Non-pigmented ciliary epithelial cell (primary cell): Measurements from ENCODE around the gene GRK5.

ENCODE experiments used
- DNase-seq: peaks from one replicate; pipeline ENCODE4 v3.0.0-alpha.2; 2010; ENCODE audit warnings: low read depth

Gene GRK5

DNA sequence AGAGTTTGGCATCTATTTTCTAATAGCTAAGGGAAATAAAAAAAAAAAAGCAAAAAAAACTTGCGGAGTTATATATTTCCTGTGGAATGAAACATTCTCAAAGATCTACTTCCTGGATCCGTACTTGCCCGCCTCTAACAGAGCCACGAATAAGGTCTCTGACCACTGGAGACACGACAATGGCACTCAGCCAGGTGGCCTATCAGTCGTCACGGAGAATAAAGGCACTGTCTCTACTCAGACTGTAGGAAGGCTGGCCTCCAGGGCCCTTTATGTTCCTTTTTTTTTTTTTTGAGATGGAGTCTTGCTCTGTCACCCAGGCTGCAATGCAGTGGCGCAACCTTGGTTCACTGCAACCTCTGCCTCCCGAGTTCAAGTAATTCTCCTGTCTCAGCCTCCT lies 276.5 kb downstream of the GRK5 start:
- DNase-seq, result no peak

DNA sequence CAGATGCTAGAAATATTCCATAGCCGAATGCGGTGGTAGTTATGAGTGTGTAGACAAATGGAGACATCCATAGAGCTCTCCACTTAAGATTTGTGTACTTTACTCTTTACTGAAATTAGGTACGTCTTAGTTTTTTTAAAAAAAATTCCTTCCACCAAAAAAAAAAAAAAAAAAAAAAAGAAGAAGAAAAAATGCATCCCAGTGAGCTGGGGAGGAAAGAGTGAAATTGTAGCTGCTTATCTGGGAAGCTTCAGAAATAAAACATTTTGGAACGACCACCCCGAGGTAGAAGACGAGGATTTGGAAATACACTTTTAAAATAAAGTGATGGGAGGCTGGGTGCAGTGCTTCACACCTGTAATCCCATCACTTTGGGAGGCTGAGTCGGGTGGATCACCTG lies 281.3 kb downstream of the GRK5 start:
- DNase-seq, result no peak

DNA sequence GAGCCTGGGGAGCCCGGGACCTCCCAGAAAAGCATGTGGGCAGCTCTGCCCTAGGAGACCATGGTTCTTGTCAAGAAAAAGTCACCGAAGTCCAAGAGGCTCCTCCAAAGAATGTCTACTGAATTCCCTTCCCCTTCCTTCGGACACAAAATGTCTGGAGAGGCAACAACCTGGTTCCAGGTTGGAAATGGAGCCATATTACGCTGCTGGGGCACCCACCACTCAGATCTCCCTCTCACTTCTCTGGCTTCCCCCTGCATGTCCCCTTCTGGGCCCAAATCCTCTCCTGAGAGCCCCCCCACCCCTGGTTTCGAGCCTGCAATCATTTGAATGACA lies 282.6 kb downstream of the GRK5 start:
- DNase-seq, result no peak

DNA sequence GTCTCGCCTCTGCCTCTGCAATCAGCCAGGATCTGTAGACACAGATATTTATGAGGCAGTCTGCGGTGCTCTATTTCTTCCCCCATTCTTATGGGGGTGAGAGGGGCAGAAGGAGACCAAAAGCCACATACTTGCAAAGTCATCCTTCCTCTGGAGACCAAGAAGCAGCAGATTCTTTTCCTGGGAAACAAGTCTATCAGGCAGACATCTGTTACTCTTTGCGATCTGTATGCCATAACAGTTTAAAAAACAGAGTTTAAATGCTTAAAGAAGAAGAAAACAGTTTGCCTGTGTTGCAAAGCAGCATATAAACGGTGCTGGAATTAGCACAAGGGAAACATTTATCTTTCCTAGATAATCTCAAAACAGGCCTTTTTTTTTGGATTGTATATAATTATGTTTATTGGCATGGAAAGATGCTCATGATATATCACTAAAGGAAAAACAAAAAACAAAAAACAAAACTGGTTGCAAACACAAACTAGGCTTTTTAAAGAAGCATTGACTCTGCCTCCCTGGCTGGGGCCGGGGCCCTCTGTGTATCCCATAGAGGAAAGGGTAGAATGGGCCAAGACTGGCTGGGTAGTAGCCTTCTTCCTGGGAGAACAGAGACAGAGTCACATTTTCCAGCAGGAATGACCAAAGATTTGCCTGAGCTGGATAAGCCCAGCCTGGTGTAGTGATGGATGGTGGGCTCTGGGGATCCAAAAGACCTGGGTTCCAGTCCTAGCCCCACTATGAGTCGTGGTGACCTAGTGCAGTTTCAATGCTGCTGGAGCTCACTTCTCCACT lies 284.8 kb downstream of the GRK5 start:
- DNase-seq, result no peak

DNA sequence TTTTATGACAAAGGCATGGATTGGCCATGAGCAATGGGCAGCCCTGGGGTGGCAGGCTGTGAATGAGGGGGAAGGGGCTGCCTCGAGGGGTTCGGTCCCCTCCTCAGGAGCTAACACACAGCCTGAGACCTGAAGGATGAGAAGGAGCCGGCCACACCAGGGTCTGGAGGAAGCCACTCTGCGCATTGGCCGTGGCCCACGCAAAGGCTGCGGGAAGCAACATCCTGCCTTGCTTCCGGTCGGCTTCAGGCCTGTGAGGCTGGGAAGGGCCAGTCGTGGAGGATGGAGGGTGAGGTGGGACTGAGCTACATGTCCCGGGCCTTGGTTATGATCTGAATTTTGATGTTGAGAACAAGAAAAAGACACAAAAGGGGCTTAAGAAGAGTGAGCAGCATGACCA lies 285.8 kb downstream of the GRK5 start:
- DNase-seq, result no peak

DNA sequence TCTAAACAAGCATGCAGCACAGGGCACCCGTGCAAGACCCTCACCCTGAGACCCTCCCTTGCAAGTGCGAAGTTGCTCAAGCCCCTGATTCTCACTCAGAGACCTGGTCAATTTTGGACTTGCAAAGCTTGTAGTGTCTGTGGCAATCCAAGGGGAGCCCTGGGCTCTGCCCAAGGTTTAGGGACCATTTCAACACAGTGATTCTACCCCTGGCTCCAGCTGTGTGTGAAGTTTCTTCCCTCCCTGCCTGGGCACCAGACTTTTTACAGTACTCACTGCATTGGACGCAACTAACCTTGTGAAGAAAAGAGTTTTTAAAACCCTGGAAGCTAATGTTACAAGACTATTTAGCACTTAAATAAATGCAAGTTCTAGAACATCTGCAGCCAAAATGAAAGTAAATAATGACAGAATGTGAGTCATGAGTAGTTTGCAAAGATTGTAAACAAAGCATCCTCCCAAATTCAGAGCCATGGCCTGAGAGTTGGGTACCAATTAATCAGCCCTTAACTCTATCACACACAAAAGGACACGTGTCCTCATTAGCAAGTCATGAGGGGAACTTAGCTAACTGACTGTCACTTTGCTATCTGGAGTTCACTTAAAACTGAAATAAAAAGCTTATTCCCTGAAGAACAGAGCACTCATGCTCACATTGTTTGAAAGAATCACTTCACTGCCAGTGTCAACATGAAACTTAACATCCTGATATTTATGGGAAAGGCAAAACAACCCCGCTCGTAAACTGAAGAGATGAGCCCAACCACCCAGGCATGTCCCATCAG lies 287.1 kb downstream of the GRK5 start:
- no peak for DNase-seq

DNA sequence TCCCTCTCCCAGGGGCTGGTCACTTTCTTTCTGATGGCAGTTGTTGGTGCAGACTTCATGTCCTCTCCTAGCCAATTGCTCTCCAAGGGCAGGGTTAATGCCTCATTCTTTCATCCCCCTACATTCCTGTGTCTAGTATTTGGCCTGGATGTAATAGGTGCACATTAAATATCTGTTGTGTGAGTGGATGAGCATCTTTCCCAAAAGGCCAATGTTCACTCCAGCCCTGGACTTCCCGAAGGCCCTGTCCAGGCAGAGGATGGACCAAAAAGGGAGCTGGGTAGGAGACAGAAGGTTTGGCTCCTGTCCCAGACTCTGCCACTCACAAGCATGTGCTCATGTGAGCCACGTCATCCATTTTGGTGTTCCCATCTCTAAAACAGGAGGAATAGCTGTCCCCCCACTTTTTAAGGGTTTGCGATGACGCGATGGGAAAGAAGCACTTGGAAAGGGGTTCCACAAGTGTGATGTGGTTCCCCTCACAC lies 287.7 kb downstream of the GRK5 start:
- no peak for DNase-seq

DNA sequence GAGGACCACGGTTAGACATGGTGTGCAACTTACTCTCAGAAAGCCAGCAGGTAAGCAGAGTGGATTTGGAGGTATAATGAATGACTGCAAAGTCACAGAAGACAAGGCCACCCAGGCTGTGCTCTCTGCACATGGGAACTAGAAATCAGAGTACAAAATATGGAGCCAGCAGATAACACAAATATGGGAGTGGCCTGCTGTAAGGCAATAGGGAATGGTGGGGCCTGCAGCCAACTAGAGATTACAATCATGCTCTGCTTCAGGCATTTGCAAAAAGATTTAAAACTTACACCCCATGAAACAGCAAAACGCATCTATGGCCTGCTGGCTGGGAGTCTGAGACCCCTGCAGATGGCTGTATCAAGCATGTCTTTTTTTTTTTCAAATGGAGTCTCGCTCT lies 288.2 kb downstream of the GRK5 start:
- DNase-seq, result no peak

DNA sequence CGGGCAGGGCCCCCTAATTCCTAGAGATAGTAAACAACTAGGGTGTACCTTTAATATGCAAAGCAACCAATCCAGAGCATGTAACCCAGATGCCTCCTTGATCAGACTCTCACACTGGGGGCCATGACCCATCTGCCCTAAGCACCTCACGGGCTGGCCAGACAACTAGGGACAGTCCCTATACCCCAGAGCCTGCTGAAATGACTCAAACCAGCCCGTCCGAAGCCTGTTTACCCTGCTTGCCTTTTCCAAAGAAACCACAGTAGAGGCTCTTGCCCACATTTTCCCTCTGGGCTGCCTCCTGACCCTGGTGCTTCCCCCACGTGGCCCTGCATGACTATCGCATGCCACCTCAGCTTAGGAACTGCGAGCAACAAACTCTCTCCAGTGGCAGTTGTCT lies 288.9 kb downstream of the GRK5 start:
- DNase-seq, result no peak

DNA sequence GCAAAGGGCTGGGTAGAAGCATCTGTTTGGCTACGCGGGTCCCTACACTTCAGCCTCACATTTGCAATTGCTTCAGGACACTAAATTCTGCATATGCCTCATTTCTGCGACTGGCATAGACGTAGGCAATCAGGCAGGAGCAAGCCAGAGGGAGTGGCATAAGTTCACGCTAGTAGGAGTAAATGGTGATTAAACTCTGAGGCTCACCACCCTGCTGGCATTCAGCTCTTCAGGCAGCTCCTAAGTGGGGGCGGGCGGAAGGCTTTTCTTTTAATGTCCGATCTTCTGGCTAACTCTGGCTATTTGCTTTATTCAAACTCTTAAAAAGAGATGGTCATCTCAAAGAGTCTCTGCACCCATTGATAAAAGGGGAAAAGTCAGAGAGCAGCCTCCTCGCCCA lies 289.9 kb downstream of the GRK5 start:
- DNase-seq, result no peak

DNA sequence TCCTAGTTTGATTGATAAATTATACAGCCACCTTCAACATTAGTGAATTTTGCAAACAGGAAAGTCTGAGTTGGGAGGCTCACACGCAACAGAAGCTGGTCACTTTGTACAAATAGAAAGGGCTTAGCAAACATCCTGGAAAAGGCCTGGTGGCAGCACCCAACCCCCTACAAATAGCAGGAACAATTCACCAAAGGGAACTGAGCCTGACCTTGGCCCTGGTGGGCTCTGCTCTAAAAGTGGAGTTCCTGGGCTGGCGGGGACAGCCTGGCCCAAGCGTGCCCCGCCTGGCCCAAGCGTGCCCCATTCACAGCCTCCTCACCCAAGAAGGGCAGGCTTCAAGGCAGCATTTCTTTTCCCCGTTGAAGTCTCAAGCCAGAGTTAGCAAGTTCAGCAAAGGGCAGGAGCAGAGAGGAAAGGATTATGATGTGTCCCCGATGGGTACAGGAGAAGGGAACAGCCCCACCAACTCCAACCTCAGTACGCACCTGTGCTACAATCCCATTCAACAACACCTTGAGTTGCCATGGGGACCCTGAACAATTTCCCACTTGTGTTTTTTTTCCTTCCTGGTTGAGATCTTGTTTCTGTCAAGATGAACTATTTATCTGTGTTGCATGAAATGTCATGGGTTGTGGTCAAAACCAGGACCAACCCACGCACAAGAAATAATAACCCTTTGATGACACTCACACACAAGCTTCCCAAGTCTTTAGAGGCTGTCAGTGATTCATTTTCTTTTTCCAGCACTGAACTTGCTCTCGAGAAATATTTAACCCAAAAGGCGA lies 291.7 kb downstream of the GRK5 start:
- peak; percentile 35 for DNase-seq

DNA sequence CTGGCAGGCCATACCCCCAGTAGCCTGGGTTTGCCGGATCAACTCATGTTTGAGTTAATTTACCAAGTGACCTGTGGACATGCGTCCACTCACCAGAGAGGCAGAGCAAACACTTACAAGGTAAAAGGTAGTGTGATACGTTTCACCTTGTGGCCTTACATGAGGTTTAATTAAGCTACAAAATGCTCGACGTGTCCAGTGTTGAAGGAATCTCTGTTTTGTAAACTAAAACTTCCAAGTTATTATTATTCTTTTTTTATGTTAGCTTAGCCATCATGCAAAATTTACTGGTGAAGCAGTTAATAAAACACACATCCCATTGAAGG lies 292.3 kb downstream of the GRK5 start:
- no peak for DNase-seq

DNA sequence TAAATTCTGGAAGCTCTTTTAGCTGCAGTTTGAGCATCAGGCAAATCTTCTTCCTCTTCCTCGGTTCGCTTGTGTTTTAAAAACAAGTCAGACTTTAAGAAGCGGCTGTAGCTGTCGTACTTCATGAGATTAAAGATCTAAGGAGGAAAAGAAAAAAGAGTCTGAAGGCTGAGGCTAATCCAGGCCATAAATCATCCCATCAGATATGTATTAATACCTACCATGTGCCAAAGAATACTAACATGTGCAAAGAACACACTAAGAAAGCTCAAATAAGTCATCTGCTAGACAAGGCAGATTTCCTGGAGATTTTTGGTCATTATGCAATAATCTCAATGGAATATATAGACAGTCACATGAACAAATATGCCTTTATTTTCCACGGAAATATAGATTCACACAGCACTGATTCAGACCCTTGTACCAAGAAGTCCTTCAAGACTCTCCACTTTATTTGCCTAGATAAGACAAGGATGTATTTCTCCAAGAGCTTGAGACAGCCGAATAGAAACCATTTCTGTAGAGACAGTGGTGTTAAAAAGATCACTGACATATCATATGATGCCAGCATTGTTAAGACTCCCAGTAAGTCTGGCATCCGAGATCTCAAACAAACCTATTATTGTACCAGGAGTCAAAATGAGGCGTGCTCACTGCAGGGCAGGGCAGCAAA lies 292.9 kb downstream of the GRK5 start:
- DNase-seq, result no peak

DNA sequence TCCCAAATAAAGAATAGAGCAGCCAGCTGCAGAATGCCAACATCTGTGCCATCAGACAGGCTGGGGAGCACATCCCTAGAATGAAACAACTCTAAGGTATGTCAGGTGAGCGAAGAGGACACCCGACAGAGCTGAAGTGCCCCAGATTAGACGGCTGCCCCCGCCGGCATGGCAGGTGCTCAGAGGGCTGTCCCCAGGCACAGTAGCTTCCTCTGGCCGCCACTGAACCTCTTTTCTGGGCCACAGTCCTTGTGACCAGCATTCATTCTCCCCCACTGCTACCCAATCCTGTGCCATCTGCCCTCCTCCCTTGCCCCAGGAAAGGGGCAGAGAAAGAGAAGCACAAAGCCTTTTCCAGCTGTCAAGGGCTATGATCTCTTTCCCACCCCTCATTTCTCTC lies 293.4 kb downstream of the GRK5 start:
- no peak for DNase-seq

DNA sequence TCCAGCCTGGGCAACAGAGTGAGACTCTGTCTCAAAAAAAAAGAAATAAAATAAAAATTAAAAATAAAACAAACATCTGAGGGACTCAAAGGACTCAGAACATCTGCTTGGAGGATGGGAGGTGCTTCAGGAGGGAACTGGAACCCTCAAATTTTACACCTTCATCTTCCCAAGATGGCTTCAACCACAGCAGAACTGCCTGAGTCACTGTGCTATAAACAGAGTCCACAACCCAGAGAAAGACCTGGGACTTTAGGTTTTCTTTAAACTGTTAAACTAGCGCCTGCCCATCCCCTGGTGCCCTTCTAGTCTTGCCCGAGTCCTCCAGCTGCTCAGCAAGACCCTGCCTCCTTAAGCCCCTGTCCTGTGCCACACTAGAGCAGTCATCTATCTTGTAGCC lies 294.3 kb downstream of the GRK5 start:
- no peak for DNase-seq

DNA sequence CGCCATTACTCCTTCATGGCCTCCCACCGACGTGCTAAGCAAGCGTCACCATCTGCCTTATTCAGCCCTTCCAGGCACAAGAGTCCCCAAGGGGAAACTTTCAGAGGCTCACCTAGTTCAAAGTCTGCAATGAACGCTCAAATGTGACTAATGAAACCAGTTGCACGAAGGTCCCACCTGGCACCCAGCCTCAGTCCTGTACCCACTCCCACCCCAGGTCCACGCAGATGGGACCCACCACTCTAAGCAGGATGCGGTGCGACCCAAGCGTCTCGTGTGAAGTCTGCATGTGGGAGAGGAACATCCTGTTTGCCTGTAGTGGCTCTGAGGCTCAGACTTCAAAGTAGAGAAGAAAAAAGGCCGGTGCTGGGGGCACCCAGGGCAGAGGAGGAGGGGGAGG lies 294.8 kb downstream of the GRK5 start:
- DNase-seq, result no peak

DNA sequence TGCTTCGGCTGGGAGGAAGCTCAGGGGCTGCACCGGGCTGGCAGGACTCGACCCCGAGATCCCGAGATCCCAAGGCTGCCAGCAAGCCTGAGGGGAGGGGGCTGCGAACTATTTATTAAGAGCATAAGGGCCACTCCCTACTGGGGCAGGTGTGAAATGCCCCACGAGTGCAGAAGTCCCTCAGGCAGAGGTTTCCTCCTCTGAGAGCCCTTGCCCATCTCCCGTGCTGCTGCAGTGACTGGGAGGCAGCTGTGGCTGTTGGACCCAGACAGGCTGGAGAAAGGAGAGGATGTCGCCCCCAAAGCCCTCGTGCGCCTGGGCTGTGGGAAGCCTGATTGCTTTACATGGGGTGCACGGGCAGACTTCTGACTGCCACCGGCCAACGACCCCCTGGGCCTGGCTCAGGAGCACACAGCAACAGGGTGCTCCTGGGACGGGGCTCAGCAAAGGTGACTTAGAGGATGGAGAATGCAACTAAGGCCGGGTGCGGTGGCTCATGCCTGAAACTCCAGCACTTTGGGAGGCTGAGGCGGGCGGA lies 295.3 kb downstream of the GRK5 start:
- no peak for DNase-seq

DNA sequence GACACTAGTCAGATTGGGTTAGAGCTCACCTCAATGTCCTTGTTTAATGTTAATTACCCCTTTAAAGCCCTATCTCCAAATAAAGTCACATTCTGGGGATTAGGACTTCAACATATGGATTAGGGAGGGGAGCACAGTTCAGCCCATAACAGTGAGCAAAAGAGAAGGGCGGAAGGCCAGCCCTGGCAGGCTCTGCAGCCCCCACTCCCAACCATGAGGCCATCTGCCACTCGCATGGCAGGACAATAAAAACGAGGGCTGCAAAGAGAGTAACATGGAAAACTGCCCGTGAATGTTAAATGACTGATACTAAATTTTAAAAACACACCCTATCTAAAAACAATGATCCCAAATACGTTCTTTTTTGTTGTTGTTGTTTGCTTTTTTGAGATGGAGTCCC lies 296.4 kb downstream of the GRK5 start:
- no peak for DNase-seq

DNA sequence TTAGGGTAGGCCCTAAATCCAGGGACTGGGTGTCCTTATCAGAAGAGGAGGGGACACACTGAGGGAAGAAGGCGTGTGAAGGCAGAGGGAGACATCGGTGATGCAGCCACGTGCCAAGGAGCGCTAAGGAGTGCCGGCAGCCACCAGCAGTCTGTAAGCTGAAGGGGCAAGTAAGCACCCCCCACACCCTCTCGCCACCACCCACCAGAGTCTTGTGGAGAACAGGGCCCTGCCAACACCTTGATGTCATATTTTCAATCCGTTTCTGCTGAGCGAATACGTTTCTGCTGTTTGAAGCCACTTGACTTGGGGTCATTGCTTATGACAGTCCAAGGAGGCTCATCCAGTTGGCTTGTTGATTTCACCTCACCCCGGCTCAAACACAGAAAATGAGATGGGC lies 297.3 kb downstream of the GRK5 start:
- DNase-seq, result no peak

DNA sequence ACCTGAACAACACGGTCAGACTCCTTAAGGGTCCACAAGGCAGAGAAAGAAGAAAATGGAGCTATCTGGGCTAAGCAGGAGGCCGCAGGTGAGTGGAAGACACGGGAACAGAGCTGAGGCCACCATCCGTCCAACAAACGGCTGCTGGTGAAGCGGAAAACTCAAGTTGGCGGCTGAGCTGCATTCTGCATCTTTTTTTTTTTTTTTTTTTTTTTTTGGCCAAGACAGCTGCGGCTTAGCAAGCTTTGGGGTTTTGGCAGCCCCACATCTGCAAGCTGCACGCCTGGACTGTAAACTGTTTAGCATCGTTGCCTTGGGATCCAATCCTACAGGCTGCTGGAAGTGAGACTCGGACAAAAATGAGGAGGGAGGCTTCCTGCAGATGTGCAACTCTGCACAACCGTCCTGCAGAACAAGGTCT lies 297.8 kb downstream of the GRK5 start:
- no peak for DNase-seq
